ENCODE results near the gene VANGL2.

GRCh38 chr1:160459687-160460086 is 59.3 kb downstream of the VANGL2 start:
- TF ChIP-seq CTCF (conservative IDR thresholded peaks at IDR 0.05; ENCODE audit: low read depth, low read length) (no peak), MAFK (IDR thresholded peaks at IDR 0.05; ENCODE audit: low read depth, low read length) (no peak)

Data from IMR-90 (cell line).